LNCAP (cell line): ENCODE measurements around the gene OR8S1.

Experiments used
- TF ChIP-seq, protein P1 (sequence below): fragments of 450-650 bp; IDR thresholded peaks from 2 replicates; pipeline ENCODE4 v1.5.1; 2017; ENCODE audit warnings: mild to moderate bottlenecking

Gene OR8S1, protein sequence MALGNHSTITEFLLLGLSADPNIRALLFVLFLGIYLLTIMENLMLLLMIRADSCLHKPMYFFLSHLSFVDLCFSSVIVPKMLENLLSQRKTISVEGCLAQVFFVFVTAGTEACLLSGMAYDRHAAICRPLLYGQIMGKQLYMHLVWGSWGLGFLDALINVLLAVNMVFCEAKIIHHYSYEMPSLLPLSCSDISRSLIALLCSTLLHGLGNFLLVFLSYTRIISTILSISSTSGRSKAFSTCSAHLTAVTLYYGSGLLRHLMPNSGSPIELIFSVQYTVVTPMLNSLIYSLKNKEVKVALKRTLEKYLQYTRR

DNA sequence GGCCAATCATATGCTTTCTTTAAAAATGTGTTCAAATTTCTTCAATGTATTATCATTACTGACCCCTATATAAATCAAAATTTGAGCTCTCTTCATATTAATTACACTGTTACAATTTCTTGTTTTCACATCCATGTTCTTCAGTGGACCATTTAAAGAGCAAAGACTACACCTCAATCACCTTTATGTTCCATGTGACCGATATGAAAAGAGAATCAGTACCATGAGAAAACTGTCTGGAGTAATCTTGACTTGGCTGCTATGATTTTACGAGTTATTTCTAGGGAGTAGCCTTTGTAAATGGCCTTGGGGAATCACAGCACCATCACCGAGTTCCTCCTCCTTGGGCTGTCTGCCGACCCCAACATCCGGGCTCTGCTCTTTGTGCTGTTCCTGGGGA lies at the start of gene OR8S1:
Gene OR8S1, plus strand, starts transcription at position 301 of the 400 bp plus-strand sequence. Its CDS starts 0 bp downstream, at position 301.
- TF ChIP-seq, protein P1, sequence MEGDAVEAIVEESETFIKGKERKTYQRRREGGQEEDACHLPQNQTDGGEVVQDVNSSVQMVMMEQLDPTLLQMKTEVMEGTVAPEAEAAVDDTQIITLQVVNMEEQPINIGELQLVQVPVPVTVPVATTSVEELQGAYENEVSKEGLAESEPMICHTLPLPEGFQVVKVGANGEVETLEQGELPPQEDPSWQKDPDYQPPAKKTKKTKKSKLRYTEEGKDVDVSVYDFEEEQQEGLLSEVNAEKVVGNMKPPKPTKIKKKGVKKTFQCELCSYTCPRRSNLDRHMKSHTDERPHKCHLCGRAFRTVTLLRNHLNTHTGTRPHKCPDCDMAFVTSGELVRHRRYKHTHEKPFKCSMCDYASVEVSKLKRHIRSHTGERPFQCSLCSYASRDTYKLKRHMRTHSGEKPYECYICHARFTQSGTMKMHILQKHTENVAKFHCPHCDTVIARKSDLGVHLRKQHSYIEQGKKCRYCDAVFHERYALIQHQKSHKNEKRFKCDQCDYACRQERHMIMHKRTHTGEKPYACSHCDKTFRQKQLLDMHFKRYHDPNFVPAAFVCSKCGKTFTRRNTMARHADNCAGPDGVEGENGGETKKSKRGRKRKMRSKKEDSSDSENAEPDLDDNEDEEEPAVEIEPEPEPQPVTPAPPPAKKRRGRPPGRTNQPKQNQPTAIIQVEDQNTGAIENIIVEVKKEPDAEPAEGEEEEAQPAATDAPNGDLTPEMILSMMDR: no peak

- TF ChIP-seq, protein P1: no peak
Measured at GRCh38 chr12:48482198-48482597, 43.2 kb upstream of the OR8S1 start, which contains the start of gene C12orf54. Gene C12orf54, plus strand, starts transcription at chr12:48482498. Its CDS starts 799 bp downstream, at chr12:48483297.

- TF ChIP-seq, protein P1: no peak
Measured at GRCh38 chr12:48482930-48483329, 42.5 kb upstream of the OR8S1 start.

GRCh38 chr12:48486261-48486660 lies 39.2 kb upstream of the OR8S1 start:
- TF ChIP-seq, protein P1: no peak

GRCh38 chr12:48486679-48487078 lies 38.8 kb upstream of the OR8S1 start:
- TF ChIP-seq, protein P1: no peak

DNA sequence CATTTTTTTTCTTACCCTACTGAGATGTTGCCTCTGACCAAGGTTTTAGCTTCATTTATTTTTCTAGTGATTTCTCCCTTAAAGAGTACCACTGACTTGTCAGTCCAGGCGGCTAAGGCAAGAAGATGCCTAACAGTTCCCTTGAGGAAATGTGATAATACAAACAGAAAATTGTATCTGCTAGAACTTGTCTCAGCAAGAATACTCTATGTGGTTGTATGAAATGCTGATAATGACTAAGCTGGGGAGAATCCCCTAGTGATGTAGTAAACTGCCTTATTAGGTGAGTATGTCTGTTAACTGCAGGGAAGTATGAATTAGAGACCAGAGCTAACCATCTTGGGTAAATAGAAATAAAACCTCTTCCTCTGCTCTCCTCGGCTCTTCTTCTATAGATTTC lies 36.4 kb upstream of the OR8S1 start:
- TF ChIP-seq, protein P1: no peak

DNA sequence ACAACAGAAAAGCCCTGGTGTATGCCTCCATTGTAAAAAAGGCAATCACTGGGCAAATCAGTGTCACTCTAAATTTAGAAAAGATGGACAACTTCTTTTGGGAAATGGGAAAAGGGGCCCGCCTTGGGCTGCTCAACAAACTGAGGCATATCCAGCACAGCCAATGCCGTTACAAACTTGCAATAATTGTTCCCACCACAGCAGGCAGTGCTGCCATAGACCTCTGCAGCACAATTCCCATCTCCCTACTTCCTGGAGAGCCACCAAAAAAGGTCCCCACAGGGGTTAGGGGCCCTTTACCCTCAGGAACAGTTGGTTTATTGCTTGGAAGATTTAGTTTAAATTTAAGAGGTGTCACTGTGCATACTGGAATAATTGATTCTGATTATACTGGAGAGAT lies 16.4 kb upstream of the OR8S1 start:
- TF ChIP-seq, protein P1: no peak
